ENCODE measurements around the gene TPT1.

DNA sequence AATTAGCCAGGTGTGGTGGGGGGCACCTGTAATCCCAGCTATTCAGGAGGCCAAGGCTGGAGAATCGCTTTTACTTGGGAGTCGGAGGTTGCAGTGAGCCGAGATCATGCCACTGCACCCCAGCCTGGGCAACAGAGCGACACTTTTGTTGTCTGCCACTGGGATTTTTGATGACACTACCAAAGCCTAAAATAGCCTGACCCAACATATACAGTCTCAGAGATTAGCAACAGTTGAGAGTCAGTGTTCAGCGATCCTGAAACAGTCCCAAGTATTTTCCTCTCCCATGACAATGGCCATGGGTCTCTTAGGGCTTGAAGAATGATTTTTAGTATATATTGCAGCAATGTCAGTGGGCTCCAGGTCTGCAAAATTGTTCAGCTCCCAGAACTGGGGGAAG is 44.3 kb upstream of the TPT1 start:
- TF ChIP-seq, protein P1, sequence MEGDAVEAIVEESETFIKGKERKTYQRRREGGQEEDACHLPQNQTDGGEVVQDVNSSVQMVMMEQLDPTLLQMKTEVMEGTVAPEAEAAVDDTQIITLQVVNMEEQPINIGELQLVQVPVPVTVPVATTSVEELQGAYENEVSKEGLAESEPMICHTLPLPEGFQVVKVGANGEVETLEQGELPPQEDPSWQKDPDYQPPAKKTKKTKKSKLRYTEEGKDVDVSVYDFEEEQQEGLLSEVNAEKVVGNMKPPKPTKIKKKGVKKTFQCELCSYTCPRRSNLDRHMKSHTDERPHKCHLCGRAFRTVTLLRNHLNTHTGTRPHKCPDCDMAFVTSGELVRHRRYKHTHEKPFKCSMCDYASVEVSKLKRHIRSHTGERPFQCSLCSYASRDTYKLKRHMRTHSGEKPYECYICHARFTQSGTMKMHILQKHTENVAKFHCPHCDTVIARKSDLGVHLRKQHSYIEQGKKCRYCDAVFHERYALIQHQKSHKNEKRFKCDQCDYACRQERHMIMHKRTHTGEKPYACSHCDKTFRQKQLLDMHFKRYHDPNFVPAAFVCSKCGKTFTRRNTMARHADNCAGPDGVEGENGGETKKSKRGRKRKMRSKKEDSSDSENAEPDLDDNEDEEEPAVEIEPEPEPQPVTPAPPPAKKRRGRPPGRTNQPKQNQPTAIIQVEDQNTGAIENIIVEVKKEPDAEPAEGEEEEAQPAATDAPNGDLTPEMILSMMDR (conservative IDR thresholded peaks at IDR 0.05; ENCODE audit: low read depth, low read length) = no peak
- TF ChIP-seq EZH2 (IDR thresholded peaks at IDR 0.05; ENCODE audit: borderline replicate concordance, low read depth, low read length, poor library complexity, severe bottlenecking) = no peak
